Mucosa of stomach (tissue), 1 donor: ENCODE data around the gene PARP6.

Experiments used
- H3K27me3 ChIP-seq: one replicate; pipeline ENCODE4 v1.7.0; 2013; ENCODE audit warnings: mild to moderate bottlenecking, low read length; ENCODE audit not compliant: control insufficient read depth, insufficient read depth
- H3K36me3 ChIP-seq: one replicate; pipeline ENCODE4 v1.7.0; 2013; ENCODE audit warnings: low read length; ENCODE audit not compliant: control insufficient read depth, insufficient read depth
- H3K4me1 ChIP-seq: one replicate; pipeline ENCODE4 v1.7.0; 2013; ENCODE audit warnings: mild to moderate bottlenecking, low read length; ENCODE audit not compliant: control insufficient read depth, insufficient read depth
- H3K4me3 ChIP-seq: one replicate; pipeline ENCODE4 v1.7.0; 2013; ENCODE audit warnings: low read length
- H3K9ac ChIP-seq: one replicate; pipeline ENCODE4 v1.7.0; 2013; ENCODE audit warnings: mild to moderate bottlenecking, low read length, moderate library complexity
- H3K9me3 ChIP-seq: one replicate; pipeline ENCODE4 v1.7.0; 2013; ENCODE audit warnings: mild to moderate bottlenecking, low read length, moderate library complexity; ENCODE audit not compliant: control insufficient read depth
- donor health status: Pancreatic carcinoma.

PARP6 gene

GRCh38 chr15:72202302-72202701 is 70.1 kb downstream of the PARP6 start:
- no peaks in the 10 kb centered on the region for H3K9me3 ChIP-seq
- peaks cover 10% of the 10 kb centered on the region for H3K4me1 ChIP-seq
- H3K27me3 ChIP-seq: peaks cover 3% of the 10 kb centered on the region
- H3K4me3 ChIP-seq: no peak overlapping the region
- no peak overlapping the region for H3K9ac ChIP-seq
- H3K36me3 ChIP-seq: peaks cover 35% of the 10 kb centered on the region

GRCh38 chr15:72201391-72201921 is 70.9 kb downstream of the PARP6 start:
- H3K4me3 ChIP-seq: no peak overlapping the region
- peaks cover 27% of the 10 kb centered on the region for H3K36me3 ChIP-seq
- H3K4me1 ChIP-seq: peaks cover 10% of the 10 kb centered on the region
- H3K9ac ChIP-seq: no peak overlapping the region
- no peaks in the 10 kb centered on the region for H3K9me3 ChIP-seq
- peaks cover 11% of the 10 kb centered on the region for H3K27me3 ChIP-seq

DNA sequence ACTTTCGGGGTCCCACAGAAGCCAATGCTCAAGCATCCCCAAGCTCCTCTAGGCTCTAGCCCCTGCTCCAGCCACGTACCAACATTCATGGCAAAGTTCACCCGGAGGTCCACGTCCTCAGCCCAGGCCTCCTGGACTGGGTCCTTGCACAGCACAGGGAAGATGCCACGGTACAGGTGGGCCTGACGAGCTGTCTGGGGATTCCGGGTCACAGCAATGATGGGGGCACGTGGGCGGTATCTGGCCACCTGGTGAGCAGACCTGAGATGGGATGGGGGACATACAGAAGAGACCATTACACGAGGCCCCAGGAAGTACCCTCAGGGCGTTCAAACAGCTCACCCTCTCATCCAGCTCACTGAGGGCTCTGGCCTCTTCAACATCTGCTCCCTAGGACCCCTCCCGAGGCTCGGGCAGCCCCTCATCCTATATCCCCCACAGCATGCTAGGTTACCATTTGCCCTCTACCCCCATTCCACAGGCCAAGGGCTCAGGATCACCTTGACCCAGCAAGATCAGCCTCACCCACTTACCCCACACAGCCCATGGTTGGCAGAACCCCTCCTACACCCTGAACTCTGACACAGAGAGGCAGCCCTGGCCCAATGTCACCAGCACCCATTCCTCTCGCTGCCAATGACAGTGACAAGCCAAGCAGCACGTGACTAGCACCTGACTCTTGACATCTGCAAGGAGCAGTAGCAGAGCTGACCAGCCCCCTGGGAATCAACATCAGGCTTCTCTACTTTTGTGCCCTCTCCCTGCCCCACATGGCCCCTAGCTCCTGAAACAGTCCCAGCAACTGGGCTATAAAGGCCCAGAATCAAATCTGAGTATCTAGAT is 71.7 kb downstream of the PARP6 start:
- Histone ChIP-seq H3K4me1 (peaks cover 10% of the 10 kb centered on the region), H3K27me3 (peaks cover 14% of the 10 kb centered on the region), H3K36me3 (peaks cover 21% of the 10 kb centered on the region), H3K9me3 (no peaks in the 10 kb centered on the region), H3K4me3 (no peak overlapping the region), H3K9ac (no peak overlapping the region)

DNA sequence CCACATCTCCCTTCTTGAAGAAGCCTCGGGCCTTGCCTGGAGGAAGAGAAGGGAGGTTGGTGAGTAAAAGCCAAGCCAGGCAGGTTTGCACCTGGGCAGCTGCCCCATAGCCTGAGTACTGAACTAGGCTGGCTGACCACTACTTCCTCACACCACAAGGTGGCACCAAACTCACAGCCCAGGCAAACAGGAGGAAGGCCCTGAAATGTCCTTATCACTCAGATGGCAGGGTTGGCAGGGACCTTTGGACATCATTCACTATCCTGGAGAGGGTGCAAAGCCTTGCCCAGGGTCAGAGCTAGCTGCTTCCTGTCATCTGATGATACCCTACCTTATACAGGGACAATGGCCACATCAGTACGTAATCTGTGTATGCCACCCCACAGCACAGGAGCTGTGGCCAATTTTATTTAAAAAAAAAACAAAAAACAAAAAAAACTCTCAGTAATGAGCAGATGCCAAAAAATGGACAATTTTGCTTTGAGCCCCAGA is 72.6 kb downstream of the PARP6 start:
- H3K9me3 ChIP-seq: no peaks in the 10 kb centered on the region
- H3K9ac ChIP-seq: no peak overlapping the region
- no peak overlapping the region for H3K4me3 ChIP-seq
- H3K36me3 ChIP-seq: peaks cover 21% of the 10 kb centered on the region
- peaks cover 14% of the 10 kb centered on the region for H3K27me3 ChIP-seq
- H3K4me1 ChIP-seq: peaks cover 10% of the 10 kb centered on the region

- no peak overlapping the region for H3K4me3 ChIP-seq
- no peaks in the 10 kb centered on the region for H3K9me3 ChIP-seq
- peaks cover 10% of the 10 kb centered on the region for H3K4me1 ChIP-seq
- peaks cover 14% of the 10 kb centered on the region for H3K27me3 ChIP-seq
- no peak overlapping the region for H3K9ac ChIP-seq
- H3K36me3 ChIP-seq: peaks cover 19% of the 10 kb centered on the region
These were observed 73.2 kb downstream of the PARP6 start for GRCh38 chr15:72199205-72199515.

DNA sequence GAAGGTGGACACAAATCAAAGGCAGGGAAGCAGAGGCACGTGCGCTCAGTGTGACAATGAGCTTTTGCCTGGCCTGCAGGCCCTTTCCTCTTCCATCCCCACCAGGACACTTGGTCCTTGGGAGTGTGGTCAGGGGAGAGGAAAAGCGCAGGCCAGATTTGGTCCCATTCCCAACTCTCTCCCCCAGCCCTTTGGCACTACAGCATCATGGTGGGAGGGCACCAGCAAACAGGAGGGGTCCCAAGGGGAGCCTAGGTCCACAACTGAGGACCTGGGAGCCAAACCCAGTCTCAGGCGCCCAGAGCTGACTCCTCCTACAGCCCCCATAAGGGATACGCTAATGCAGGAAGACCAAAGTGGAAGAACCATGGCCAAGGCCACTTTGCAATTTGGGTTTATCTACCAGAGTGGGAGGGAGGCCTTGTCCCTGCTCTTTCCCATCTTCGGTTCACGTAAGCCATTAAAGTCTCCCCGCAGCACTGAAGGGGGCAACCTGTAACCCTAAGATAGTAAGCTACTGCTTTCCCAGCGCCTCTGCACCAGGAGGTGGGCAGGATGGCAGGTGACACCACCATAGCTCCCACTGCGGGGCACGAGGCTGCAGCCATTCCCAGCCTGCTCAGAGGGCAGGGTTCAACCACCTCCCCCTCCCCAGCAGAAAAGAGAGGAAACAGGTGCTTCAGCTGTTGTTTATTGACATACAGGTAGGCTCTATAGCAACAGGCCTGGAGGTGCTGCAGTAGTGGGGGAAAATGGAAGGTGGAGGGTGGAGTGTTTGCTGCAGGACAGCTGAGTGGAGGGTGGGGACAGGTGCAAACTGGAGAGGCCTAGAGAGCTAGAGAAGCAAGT is 73.8 kb downstream of the PARP6 start:
- Histone ChIP-seq H3K9me3 (no peaks in the 10 kb centered on the region), H3K36me3 (peaks cover 17% of the 10 kb centered on the region), H3K9ac (no peak overlapping the region), H3K4me1 (peaks cover 10% of the 10 kb centered on the region), H3K27me3 (peaks cover 14% of the 10 kb centered on the region), H3K4me3 (no peak overlapping the region)

- Histone ChIP-seq H3K9me3 (no peaks in the 10 kb centered on the region), H3K27me3 (peaks cover 14% of the 10 kb centered on the region), H3K4me3 (no peak within 1 kb of the TSS), H3K36me3 (peaks cover 14% of the 10 kb centered on the region), H3K9ac (peak within 1 kb of the TSS; percentile 17), H3K4me1 (peaks cover 10% of the 10 kb centered on the region)
These were observed 74.6 kb downstream of the PARP6 start, which contains the start of gene GRAMD2A for GRCh38 chr15:72197460-72198355. Gene GRAMD2A, minus strand, starts transcription at chr15:72197787.

GRCh38 chr15:72197041-72197459 is 75.3 kb downstream of the PARP6 start:
- Histone ChIP-seq H3K9ac (peak overlapping the region; percentile 17), H3K9me3 (no peaks in the 10 kb centered on the region), H3K4me3 (no peak overlapping the region), H3K36me3 (peaks cover 14% of the 10 kb centered on the region), H3K4me1 (peaks cover 10% of the 10 kb centered on the region), H3K27me3 (peaks cover 14% of the 10 kb centered on the region)

DNA sequence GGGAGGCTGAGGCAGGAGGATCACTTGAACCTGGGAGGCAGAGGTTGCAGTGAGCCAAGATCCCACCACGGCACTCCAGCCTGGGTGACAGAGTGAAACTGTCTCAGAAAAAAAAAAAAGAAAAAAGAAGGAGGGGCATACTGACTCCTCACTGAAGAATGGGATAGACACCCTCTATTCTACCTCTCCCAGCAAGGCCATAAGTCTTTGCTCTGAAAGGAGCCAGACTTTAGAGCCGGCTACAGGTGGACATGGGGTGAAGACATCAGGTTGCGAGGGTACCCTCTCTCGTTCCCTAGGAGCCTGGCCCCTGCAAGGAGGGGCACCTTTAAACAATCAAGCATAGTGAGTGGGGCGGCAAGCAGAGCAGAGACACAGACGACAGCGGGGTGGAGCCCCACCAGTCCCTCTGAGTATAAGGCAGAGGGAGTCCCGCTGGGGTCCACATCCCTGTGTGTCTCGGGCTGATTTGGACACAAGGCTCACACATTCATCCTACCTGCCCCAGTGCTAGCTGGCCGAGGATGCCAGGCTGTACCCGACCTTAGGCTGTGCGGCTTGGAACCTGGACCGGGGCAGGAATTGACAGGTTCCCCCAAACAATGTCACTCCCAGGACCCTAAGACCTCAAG is 75.8 kb downstream of the PARP6 start:
- Histone ChIP-seq H3K4me1 (peaks cover 10% of the 10 kb centered on the region), H3K9me3 (no peaks in the 10 kb centered on the region), H3K9ac (no peak overlapping the region), H3K4me3 (no peak overlapping the region), H3K36me3 (peaks cover 14% of the 10 kb centered on the region), H3K27me3 (peaks cover 14% of the 10 kb centered on the region)

DNA sequence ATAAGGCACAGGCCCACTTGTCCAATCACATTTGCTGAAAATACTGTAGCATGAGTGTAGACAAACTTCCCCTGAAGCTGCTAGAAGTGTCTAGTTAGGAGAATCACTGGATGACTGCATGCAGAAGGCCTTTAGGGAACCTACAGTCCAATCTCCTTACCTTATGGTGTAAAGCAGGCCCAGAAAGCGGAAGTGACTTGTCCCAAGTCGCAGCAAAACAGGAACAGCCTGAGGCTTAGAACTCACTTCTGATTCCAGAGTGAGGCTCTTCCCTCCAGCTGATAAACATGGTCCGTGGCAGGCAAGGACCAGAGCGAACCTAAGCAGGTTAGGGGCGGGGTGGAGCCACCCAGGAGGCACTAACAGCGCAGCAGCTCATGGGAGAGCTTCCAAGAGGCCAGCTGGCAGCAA is 77.2 kb downstream of the PARP6 start:
- Histone ChIP-seq H3K9me3 (no peaks in the 10 kb centered on the region), H3K4me3 (no peak overlapping the region), H3K9ac (no peak overlapping the region), H3K36me3 (peaks cover 12% of the 10 kb centered on the region), H3K27me3 (peaks cover 14% of the 10 kb centered on the region), H3K4me1 (peaks cover 7% of the 10 kb centered on the region)

- Histone ChIP-seq H3K9ac (no peak overlapping the region), H3K27me3 (peaks cover 14% of the 10 kb centered on the region), H3K9me3 (no peaks in the 10 kb centered on the region), H3K4me1 (no peaks in the 10 kb centered on the region), H3K4me3 (no peak overlapping the region), H3K36me3 (peaks cover 2% of the 10 kb centered on the region)
These were observed 78.4 kb downstream of the PARP6 start for GRCh38 chr15:72193836-72194396.
